GM15510 (cell line): ENCODE data around the gene TRIOBP.

ENCODE experiments used
- POLR2A ChIP-seq: IDR thresholded peaks from 3 replicates; pipeline ENCODE4 v1.6.1; 2011; ENCODE audit warnings: borderline replicate concordance; ENCODE audit not compliant: insufficient read length; ENCODE audit errors: extremely low read depth

The TRIOBP gene

GRCh38 chr22:37704645-37705044 lies 7.8 kb downstream of the TRIOBP start:
- no peak for TF ChIP-seq POLR2A

DNA sequence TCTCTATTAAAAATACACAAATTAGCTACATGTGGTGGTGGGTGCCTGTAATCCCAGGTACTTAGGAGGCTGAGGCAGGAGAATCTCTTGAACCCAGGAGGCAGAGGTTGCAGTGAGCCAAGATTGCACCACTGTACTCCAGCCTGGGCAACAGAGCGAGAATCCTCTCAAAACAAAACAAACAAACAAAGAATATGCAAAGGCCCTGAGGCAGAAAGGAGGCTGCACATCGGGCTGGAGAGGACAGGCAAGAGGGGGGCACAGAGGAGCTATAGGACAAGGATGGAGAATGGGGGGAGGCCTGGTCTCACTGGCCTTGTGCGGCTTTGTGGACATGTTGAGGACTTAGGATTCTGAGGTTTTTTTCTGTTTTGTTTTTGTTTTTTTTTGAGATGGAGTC lies 8.4 kb downstream of the TRIOBP start:
- no peak for TF ChIP-seq POLR2A

- no peak for TF ChIP-seq POLR2A
Measured at GRCh38 chr22:37708580-37709444, 12.0 kb downstream of the TRIOBP start.

DNA sequence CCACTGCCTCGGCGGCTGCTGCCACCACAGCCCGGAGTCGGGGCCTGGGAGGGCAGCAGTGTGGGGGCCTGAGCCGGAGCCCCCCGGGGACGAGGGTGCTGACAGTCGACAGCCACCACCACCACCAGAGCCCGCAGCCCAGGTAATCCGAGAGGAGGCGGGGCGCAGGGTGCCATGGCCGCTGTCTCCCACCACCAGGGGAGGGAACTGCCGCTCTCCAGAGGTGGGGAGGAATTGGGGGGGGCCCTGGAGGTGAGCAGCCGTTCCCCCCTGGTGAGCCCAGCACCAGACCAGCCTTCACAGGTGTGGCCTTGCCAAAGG lies 12.6 kb downstream of the TRIOBP start:
- no peak for TF ChIP-seq POLR2A

GRCh38 chr22:37710675-37711074 lies 13.8 kb downstream of the TRIOBP start:
- TF ChIP-seq POLR2A = no peak

GRCh38 chr22:37711490-37711889 lies 14.6 kb downstream of the TRIOBP start:
- no peak for TF ChIP-seq POLR2A

- no peak for TF ChIP-seq POLR2A
Measured at GRCh38 chr22:37713761-37714160, 16.9 kb downstream of the TRIOBP start.

DNA sequence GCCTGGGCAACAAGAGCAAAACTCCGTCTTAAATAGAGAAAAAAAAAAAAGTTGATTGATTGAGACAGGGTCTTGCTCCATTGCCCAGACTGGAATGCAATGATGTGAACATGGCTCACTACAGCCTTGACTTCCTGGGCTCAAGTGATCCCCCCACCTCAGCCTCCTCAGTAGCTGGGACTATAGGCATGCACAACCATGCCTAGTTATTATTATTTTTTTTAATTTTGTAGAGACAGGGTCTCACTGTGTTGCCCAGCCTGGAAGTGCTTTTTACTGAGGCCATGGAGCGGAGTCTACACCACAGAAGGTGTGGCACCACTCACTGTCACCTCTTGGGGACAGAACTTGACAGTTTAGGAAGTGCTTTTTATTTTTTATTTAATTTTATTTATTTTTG lies 17.8 kb downstream of the TRIOBP start:
- TF ChIP-seq POLR2A = no peak

DNA sequence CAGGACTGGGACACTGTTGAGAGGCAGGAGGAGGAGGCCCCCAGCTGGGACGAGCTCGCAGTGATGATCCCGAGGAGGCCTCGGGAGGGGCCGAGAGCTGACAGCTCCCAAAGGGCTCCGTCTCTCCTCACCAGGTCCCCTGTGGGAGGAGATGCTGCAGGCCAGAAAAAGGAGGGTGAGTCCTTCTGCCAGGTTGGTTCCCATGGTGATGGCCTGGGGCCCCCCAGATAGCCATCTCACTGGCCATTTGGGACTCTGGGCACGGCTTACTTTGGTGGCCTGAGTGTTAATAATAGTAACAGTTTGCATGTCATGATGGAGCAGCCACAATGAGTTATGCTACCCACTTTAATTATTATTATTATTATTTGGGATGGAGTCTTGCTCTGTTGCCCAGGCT lies 18.9 kb downstream of the TRIOBP start:
- no peak for TF ChIP-seq POLR2A

- TF ChIP-seq POLR2A = no peak
Measured at GRCh38 chr22:37716708-37717107, 19.9 kb downstream of the TRIOBP start.

DNA sequence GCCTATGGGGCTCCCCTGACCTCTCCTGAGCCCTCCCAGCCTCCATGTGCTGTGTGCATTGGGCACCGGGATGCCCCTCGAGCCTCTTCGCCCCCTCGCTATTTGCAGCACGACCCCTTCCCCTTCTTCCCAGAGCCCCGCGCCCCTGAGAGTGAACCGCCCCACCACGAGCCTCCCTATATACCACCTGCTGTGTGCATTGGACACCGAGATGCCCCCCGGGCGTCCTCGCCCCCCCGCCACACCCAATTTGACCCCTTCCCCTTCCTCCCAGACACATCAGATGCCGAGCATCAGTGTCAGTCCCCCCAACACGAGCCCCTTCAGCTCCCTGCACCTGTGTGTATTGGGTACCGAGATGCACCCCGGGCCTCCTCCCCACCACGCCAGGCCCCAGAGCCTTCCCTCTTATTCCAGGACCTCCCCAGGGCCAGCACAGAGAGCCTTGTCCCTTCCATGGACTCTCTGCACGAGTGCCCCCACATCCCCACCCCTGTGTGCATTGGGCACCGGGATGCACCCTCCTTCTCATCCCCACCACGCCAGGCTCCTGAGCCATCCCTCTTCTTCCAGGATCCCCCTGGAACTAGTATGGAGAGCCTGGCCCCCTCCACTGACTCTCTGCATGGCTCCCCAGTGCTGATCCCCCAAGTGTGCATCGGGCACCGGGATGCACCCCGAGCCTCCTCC lies 28.8 kb downstream of the TRIOBP start:
- TF ChIP-seq POLR2A = no peak

DNA sequence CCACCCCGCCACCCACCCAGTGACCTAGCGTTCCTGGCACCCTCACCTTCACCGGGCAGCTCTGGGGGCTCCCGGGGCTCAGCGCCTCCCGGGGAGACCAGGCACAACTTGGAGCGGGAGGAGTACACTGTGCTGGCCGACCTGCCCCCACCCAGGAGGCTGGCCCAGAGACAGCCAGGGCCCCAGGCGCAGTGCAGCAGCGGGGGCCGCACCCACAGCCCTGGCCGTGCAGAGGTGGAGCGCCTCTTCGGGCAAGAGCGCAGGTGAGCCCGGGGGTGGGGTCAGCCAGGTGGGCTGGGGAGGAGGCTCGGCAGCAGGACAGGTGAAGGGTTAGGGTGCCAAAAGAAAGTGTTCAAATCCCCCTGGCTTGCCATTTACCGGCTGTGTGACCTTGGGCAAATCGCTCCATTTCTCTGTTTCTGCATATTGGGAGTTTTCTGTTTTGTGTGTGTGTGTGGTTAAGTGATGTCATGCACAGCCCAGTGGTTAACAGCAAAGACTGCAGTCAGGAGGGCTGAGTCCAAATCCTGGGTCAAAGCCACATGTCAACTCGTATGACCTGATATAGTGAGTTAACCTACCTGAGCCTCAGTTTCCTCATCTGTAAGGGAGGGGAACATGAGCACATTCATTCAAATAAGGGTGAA lies 29.5 kb downstream of the TRIOBP start:
- TF ChIP-seq POLR2A = no peak

- TF ChIP-seq POLR2A = no peak
Measured at GRCh38 chr22:37728620-37729019, 31.8 kb downstream of the TRIOBP start.

- TF ChIP-seq POLR2A = no peak
Measured at GRCh38 chr22:37731804-37732471, 35.1 kb downstream of the TRIOBP start.

DNA sequence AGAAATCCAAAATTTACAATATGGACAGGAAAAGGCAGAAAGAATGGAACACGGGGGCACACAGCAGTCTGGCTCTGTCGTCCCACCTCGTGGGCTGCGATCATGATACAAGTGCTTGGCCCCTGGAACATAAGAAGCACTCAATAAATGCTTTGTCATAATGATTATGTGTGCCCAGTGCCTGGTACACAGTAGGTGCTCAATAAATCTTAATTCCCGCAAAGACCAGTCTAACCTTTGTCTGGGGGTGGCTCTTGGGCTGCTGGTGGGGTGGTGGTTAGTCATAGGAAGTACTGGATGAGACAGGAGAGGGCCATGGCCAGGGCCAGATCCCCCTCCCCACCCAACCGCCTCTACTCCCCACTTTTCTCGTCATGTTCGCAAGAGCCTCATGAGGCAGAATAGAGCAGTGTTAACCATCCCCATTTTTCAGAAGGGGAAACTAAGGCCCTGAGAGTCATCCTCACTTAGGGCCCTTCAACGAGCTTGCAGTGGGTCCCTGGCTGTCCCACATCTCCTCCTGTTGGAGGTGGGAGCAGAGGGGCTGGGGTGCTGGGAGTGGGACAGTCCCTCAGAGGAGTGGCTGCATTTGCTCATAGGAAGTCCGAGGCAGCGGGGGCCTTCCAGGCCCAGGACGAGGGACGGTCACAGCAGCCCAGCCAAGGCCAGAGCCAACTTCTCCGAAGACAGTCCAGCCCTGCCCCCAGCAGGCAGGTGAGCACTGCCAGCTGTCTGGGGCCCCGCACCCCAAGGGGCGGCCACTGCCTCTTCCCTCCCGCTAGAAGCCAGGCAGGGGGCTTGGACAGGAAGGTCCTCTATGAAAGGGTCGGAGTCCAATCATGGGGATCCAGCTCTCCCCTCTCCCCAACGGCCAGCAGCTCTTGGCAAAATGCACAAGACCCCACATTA lies 36.1 kb downstream of the TRIOBP start:
- no peak for TF ChIP-seq POLR2A
